ENCODE data around the gene JPT2.

JPT2 gene

DNA sequence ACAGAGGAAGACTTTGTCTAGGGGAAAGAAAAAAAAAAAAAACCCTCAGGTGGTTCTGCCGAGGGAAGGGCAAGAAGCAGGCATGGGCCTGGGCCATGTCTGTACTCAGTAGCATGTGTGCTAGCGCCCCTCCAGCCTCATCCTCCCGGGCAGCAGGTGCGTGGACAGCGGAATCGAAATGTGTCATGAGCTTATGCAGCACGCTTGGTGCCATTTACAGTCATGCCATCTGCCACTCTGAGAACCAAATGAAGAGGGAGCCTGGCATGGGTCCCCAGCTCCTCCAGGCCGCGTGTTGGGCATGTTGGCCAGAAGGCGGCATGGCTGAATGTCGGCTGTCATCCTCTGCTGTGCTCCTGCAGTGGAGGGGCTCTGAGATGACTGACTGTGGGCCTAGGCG, 34.6 kb upstream of the JPT2 start:
- H3K27ac ChIP-seq, result no peak overlapping the region

DNA sequence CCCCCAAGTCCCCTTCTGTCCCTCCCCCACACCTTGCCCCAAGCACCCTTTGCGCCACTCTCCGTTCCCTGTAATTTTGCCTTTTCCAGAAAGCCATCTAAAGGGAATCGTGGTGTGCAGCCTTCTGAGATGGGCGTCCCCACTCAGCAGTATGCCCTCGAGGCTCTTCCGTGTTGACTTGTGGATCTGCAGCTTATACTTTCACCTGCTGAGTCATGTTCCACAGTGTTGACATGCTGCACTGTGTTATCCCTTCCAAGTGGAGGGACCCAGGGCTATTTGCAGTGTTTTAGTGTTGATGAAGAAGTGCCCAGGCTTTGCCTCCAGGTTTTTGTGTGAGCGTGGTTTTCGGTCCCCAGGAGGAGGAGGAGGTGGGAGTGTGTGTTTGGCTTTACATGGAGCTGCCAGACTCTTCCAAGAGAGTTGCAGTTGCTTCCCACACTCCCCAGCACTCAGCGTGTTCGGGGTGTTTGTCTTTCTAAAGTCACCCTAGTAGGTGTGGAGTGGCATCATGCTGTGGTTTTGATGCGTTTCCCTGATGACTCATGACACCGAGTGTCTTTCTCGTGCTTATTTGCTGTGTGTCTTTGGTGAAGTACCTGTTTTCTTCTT, 32.1 kb upstream of the JPT2 start:
- Histone ChIP-seq H3K4me2 (peak overlapping the region; percentile 66 to 81 (median 75)), H3K4me3 (no peak overlapping the region), H3K9ac (peak overlapping the region in 8 of 11 experiments; percentile 4 to 76 (median 46); a peak in 10 of 22 replicates), H3K4me1 (peaks cover 47 to 89% (median 80%) of the 10 kb centered on the region in 10 experiments), H3K36me3 (peaks cover 47 to 76% (median 61%) of the 10 kb centered on the region in 11 experiments), H3K27me3 (no peaks in the 10 kb centered on the region), H3K9me3 (replicated peaks in 1 of 11) (peaks cover 0 to 12% (median 0%) of the 10 kb centered on the region in 11 experiments; a peak in 4 of 22 replicates), H4K20me1 (peaks cover 0 to 44% (median 0%) of the 10 kb centered on the region in 11 experiments; a peak in 6 of 22 replicates), H3K27ac (peak overlapping the region in 10 of 11 experiments; percentile 4 to 89 (median 78); a peak in 17 of 22 replicates)
- no peak for TF ChIP-seq Cebpa-rat (IDR thresholded peaks at IDR 0.05)

More for the DNA sequence above, 34.6 kb upstream of the JPT2 start:
- peaks cover 63 to 96% (median 88%) of the 10 kb centered on the region in 10 experiments for H3K4me1 ChIP-seq
- no peak overlapping the region for H3K9ac ChIP-seq
- no peak for TF ChIP-seq Cebpa-rat (IDR thresholded peaks at IDR 0.05)
- peaks cover 0 to 3% (median 0%) of the 10 kb centered on the region in 11 experiments; a peak in 2 of 22 replicates for H3K9me3 ChIP-seq (replicated peaks in 1 of 11)
- H3K36me3 ChIP-seq, result peaks cover 55 to 81% (median 69%) of the 10 kb centered on the region in 11 experiments
- H3K4me3 ChIP-seq, result no peak overlapping the region
- H4K20me1 ChIP-seq, result peaks cover 0 to 53% (median 0%) of the 10 kb centered on the region in 11 experiments; a peak in 7 of 22 replicates
- H3K4me2 ChIP-seq, result peak overlapping the region in 2 of 11 experiments; percentile 63 to 77; a peak in 2 of 22 replicates
- no peaks in the 10 kb centered on the region for H3K27me3 ChIP-seq

GRCh38 chr16:1647856-1648255, 30.2 kb upstream of the JPT2 start:
- Histone ChIP-seq H3K4me3 (no peak overlapping the region; a peak in 1 of 20 replicates), H3K27ac (peak overlapping the region; percentile 50 to 89 (median 78))

GRCh38 chr16:1650131-1650530, 27.9 kb upstream of the JPT2 start:
- peaks cover 0 to 26% (median 0%) of the 10 kb centered on the region in 11 experiments; a peak in 5 of 22 replicates for H4K20me1 ChIP-seq
- H3K36me3 ChIP-seq, result peaks cover 41 to 76% (median 60%) of the 10 kb centered on the region in 11 experiments
- peaks cover 51 to 65% (median 59%) of the 10 kb centered on the region in 10 experiments for H3K4me1 ChIP-seq
- no peak for TF ChIP-seq Cebpa-rat (IDR thresholded peaks at IDR 0.05)
- no peak overlapping the region for H3K4me3 ChIP-seq
- peak overlapping the region in 4 of 11 experiments; percentile 9 to 77 (median 70); a peak in 5 of 22 replicates for H3K4me2 ChIP-seq
- no peaks in the 10 kb centered on the region for H3K27me3 ChIP-seq
- H3K9me3 ChIP-seq (replicated peaks in 1 of 11), result peaks cover 0 to 12% (median 0%) of the 10 kb centered on the region in 11 experiments; a peak in 4 of 22 replicates
- no peak overlapping the region for H3K9ac ChIP-seq
- H3K27ac ChIP-seq, result peak overlapping the region in 5 of 11 experiments; percentile 23 to 89 (median 85); a peak in 7 of 22 replicates

More at GRCh38 chr16:1647856-1648255, 30.2 kb upstream of the JPT2 start:
- peaks cover 0 to 12% (median 0%) of the 10 kb centered on the region in 11 experiments; a peak in 4 of 22 replicates for H3K9me3 ChIP-seq (replicated peaks in 1 of 11)
- peak overlapping the region; percentile 66 to 81 (median 75) for H3K4me2 ChIP-seq
- no peak for TF ChIP-seq Cebpa-rat (IDR thresholded peaks at IDR 0.05)
- H3K4me1 ChIP-seq, result peaks cover 42 to 71% (median 65%) of the 10 kb centered on the region in 10 experiments
- H3K27me3 ChIP-seq, result no peaks in the 10 kb centered on the region
- peaks cover 47 to 76% (median 61%) of the 10 kb centered on the region in 11 experiments for H3K36me3 ChIP-seq
- peak overlapping the region; percentile 18 to 76 (median 61); a peak in 20 of 22 replicates for H3K9ac ChIP-seq
- peaks cover 0 to 36% (median 0%) of the 10 kb centered on the region in 11 experiments; a peak in 5 of 22 replicates for H4K20me1 ChIP-seq

GRCh38 chr16:1651094-1651973, 26.7 kb upstream of the JPT2 start:
- Histone ChIP-seq H3K4me1 (peaks cover 44 to 56% (median 51%) of the 10 kb centered on the region in 10 experiments), H3K4me3 (no peak overlapping the region), H4K20me1 (peaks cover 0 to 27% (median 0%) of the 10 kb centered on the region in 11 experiments; a peak in 7 of 22 replicates), H3K9me3 (replicated peaks in 1 of 11) (peaks cover 0 to 12% (median 0%) of the 10 kb centered on the region in 11 experiments; a peak in 4 of 22 replicates), H3K4me2 (no peak overlapping the region), H3K9ac (peak overlapping the region in 1 of 11 experiments; percentile 13; a peak in 3 of 22 replicates), H3K27me3 (no peaks in the 10 kb centered on the region), H3K27ac (peak overlapping the region in 8 of 11 experiments; percentile 11 to 56 (median 38); a peak in 12 of 22 replicates), H3K36me3 (peaks cover 53 to 77% (median 62%) of the 10 kb centered on the region in 11 experiments)
- TF ChIP-seq Cebpa-rat (IDR thresholded peaks at IDR 0.05), result no peak

- H4K20me1 ChIP-seq, result peaks cover 0 to 28% (median 0%) of the 10 kb centered on the region in 11 experiments; a peak in 6 of 22 replicates
- peaks cover 0 to 12% (median 0%) of the 10 kb centered on the region in 11 experiments; a peak in 4 of 22 replicates for H3K9me3 ChIP-seq (replicated peaks in 1 of 11)
- H3K9ac ChIP-seq, result peak overlapping the region in 1 of 11 experiments; percentile 13; a peak in 1 of 22 replicates
- peaks cover 38 to 50% (median 44%) of the 10 kb centered on the region in 10 experiments for H3K4me1 ChIP-seq
- no peaks in the 10 kb centered on the region for H3K27me3 ChIP-seq
- no peak for TF ChIP-seq Cebpa-rat (IDR thresholded peaks at IDR 0.05)
- peaks cover 58 to 80% (median 65%) of the 10 kb centered on the region in 11 experiments for H3K36me3 ChIP-seq
- no peak overlapping the region for H3K4me3 ChIP-seq
- no peak overlapping the region for H3K4me2 ChIP-seq
- H3K27ac ChIP-seq, result peak overlapping the region in 8 of 11 experiments; percentile 11 to 56 (median 38); a peak in 11 of 22 replicates
These were observed 26.1 kb upstream of the JPT2 start for GRCh38 chr16:1651974-1652312.

DNA sequence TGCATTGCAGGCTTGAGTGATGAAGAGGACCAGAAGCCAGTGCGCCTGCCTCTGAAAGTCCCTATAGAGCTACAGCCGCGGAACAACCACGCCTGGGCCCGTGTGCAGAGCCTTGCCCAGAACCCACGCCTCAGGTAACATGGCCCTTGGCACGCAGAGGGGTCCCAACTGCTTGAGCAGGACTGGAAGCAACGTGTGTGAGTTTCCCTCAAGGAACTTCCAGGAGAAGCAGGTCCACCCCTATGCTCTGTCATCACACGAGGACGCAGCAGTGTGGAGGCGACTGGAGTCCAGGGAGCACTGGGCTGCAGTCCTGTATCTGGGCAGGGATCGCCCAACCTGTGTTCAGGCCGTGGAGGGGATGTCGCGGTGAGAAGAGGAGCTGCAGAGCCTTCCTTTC, 25.1 kb upstream of the JPT2 start:
- H3K4me2 ChIP-seq, result no peak overlapping the region
- no peak overlapping the region for H3K27ac ChIP-seq
- no peak overlapping the region; a peak in 1 of 20 replicates for H3K4me3 ChIP-seq
- TF ChIP-seq Cebpa-rat (IDR thresholded peaks at IDR 0.05), result no peak
- H3K36me3 ChIP-seq, result peaks cover 64 to 90% (median 74%) of the 10 kb centered on the region in 11 experiments
- H3K27me3 ChIP-seq, result no peaks in the 10 kb centered on the region
- no peak overlapping the region for H3K9ac ChIP-seq
- peaks cover 0 to 39% (median 0%) of the 10 kb centered on the region in 11 experiments; a peak in 6 of 22 replicates for H4K20me1 ChIP-seq
- H3K9me3 ChIP-seq (replicated peaks in 1 of 11), result peaks cover 0 to 12% (median 0%) of the 10 kb centered on the region in 11 experiments; a peak in 4 of 22 replicates
- H3K4me1 ChIP-seq, result peaks cover 27 to 39% (median 34%) of the 10 kb centered on the region in 10 experiments
